ENCODE data around the gene NAA38. TPM values are rescaled to one million over a fixed set of nuclear protein-coding genes. Genes with fewer than 3 reads are reported as not detected.

NAA38 gene
- 67.2 and 67.7 TPM in 2 replicates for total RNA-seq (2012; rRNA removed)

DNA sequence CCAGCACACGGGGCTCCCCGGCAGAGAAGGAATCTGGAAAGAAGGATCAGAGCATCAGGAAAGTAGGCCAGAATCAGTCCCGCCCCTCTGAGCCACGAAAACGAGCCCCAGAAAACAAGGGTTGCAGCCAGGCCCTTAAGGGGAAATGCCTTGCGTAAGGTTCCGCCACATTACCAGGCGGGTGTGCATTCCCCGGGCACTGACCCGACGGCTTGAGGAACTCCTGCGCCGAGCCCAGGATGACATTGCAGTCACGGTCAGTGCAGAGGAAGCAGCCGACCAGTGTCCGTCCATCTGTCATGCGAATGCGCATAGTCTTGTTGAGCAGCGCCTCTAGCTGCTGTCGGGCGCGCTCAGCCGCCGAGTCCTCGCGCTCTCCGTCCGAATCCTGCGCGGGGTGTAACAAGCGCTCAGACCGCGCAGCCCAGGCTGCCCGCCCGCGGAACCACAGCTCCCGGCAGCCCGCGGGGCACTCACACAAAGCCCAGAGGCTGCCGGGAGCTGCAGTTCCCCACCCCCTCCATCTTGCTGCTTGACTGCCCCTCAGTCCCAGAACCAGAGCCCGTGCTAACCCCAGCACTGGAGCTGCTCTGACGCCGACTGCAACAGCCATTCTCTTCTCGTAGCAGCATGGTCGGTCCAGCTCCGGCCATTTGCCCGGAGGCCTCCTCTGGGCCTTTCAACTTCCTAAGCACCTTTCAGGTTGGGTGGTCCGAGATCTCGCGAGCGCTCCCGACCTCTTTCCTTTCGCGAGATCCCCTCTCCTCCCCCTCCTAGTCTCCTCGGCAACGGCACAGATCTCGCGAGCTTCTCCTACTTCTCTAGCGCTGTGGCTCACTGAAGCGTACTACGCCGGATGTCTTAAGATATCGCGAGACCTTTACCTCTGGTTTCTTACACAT is at the start of gene NAA38:
TSS of gene NAA38 (minus strand) at position 749 of the 902 bp plus-strand sequence. CDS start at position 653, 96 bp downstream.
- Histone ChIP-seq H3K4me1 (ENCODE audit: control insufficient read depth, insufficient read depth, low read length) (peaks cover 27% of the 10 kb centered on the region), H3K27me3 (ENCODE audit: control insufficient read depth, insufficient read depth, low read length) (no peaks in the 10 kb centered on the region), H3K4me2 (ENCODE audit: low read length) (peak within 1 kb of the TSS; percentile 98), H3K9ac (ENCODE audit: low read depth, low read length) (peak within 1 kb of the TSS; percentile 88), H3K9me3 (replicated peaks; ENCODE audit: low read length) (no peaks in the 10 kb centered on the region), H3K36me3 (ENCODE audit: insufficient read depth, low read length) (peaks cover 20% of the 10 kb centered on the region), H3K4me3 (ENCODE audit: low read length) (peak within 1 kb of the TSS; percentile 77)

DNA sequence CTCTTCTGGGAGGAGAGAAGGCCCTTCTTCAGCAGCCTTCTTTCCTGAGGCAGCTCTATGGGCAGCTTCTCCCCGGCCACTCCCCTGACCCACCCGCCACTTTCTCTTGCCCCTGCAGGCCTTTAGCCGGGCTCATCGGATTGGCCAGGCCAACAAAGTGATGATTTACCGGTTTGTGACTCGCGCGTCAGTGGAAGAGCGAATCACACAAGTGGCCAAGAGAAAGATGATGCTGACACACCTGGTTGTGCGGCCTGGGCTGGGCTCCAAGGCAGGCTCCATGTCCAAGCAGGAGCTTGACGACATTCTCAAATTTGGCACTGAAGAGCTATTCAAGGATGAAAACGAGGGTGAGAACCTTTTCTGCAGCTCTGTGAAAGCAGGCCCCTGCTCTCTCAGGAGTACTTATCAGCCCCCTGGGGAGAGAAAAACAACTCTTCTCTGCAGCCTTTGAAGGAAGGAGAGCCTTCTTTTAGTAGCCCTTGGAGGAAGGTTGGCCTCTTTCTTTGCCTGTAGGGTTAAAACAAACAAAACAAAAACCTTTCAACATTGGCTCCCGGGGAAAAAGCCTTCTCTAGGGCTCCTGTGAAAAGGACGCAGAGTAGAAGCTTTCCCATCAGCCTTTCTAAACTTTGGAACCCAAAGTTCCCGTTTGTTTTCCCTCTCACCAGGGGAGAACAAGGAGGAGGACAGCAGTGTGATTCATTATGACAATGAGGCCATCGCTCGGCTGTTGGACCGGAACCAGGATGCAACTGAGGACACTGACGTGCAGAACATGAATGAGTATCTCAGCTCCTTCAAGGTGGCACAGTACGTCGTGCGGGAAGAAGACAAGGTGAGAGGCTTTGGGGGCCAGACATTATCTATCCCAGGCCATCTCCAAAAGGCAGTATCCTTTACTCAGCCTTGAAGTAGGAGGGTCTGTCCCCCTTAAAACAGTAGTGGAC is 46.1 kb upstream of the NAA38 start:
- Histone ChIP-seq H3K9me3 (replicated peaks; ENCODE audit: low read length) (no peaks in the 10 kb centered on the region), H3K9ac (ENCODE audit: low read depth, low read length) (no peak overlapping the region), H3K27me3 (ENCODE audit: control insufficient read depth, insufficient read depth, low read length) (no peaks in the 10 kb centered on the region), H3K4me2 (ENCODE audit: low read length) (no peak overlapping the region), H3K4me3 (ENCODE audit: low read length) (no peak overlapping the region), H3K4me1 (ENCODE audit: control insufficient read depth, insufficient read depth, low read length) (no peaks in the 10 kb centered on the region), H3K36me3 (ENCODE audit: insufficient read depth, low read length) (peaks cover 94% of the 10 kb centered on the region)

DNA sequence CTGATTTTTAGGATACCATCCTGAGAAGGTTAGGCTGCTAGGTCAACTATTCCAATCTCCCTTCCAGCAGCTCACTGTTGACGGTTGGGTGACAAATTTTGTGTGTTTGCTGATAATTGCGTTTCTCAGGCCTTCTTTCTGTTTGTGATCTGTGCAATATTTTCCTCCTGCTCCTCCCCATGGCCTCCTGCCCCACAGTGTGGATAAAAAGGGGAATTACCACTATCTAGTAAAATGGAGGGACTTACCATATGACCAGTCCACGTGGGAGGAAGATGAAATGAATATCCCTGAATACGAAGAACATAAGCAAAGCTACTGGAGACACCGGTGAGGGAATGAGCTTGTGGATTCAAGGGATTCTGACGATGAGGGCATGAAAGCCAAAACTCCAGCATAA is 40.4 kb upstream of the NAA38 start:
- no peaks in the 10 kb centered on the region for H3K27me3 ChIP-seq (ENCODE audit: control insufficient read depth, insufficient read depth, low read length)
- H3K4me1 ChIP-seq (ENCODE audit: control insufficient read depth, insufficient read depth, low read length) = no peaks in the 10 kb centered on the region
- H3K9me3 ChIP-seq (replicated peaks; ENCODE audit: low read length) = no peaks in the 10 kb centered on the region
- peaks cover 78% of the 10 kb centered on the region for H3K36me3 ChIP-seq (ENCODE audit: insufficient read depth, low read length)
- no peak overlapping the region for H3K4me2 ChIP-seq (ENCODE audit: low read length)
- peak overlapping the region; percentile 4 for H3K9ac ChIP-seq (ENCODE audit: low read depth, low read length)
- H3K4me3 ChIP-seq (ENCODE audit: low read length) = no peak overlapping the region

DNA sequence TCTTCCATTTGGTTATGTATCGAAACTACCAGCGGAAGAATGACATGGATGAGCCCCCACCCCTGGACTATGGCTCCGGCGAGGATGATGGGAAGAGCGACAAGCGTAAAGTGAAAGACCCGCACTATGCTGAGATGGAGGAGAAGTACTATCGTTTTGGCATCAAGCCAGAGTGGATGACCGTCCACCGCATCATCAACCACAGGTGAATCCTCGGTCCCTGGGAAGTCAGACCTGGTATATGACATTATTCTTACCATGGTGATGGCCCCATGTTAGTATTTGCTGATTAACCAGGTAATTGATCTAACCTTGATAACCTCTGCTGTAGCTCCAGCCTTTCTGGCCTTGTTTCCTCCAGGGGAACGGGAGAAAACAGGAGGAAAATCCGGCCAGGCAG is 39.7 kb upstream of the NAA38 start:
- Histone ChIP-seq H3K4me3 (ENCODE audit: low read length) (no peak overlapping the region), H3K36me3 (ENCODE audit: insufficient read depth, low read length) (peaks cover 73% of the 10 kb centered on the region), H3K4me2 (ENCODE audit: low read length) (no peak overlapping the region), H3K27me3 (ENCODE audit: control insufficient read depth, insufficient read depth, low read length) (no peaks in the 10 kb centered on the region), H3K9me3 (replicated peaks; ENCODE audit: low read length) (no peaks in the 10 kb centered on the region), H3K9ac (ENCODE audit: low read depth, low read length) (no peak overlapping the region), H3K4me1 (ENCODE audit: control insufficient read depth, insufficient read depth, low read length) (no peaks in the 10 kb centered on the region)

GRCh38 chr17:7894866-7895265 is 37.5 kb upstream of the NAA38 start:
- Histone ChIP-seq H3K36me3 (ENCODE audit: insufficient read depth, low read length) (peaks cover 72% of the 10 kb centered on the region), H3K4me3 (ENCODE audit: low read length) (no peak overlapping the region)

DNA sequence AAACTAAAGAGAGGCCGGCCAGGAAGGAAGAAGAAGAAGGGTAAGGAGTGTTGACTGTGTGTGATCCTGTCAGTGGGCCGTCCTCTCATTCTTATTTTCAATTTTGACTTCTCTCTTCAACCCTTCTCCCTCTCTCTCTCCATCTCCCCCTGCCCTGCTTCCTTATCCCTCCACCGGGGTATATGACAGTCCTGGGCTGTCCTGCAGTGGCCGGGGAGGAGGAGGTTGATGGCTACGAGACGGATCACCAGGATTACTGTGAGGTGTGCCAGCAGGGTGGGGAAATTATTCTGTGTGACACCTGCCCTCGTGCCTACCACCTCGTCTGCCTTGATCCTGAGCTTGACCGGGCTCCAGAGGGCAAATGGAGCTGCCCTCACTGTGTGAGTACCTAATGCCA is 36.9 kb upstream of the NAA38 start:
- no peak overlapping the region for H3K9ac ChIP-seq (ENCODE audit: low read depth, low read length)
- H3K4me2 ChIP-seq (ENCODE audit: low read length) = no peak overlapping the region
- peaks cover 7% of the 10 kb centered on the region for H3K4me1 ChIP-seq (ENCODE audit: control insufficient read depth, insufficient read depth, low read length)
- no peaks in the 10 kb centered on the region for H3K27me3 ChIP-seq (ENCODE audit: control insufficient read depth, insufficient read depth, low read length)
- no peaks in the 10 kb centered on the region for H3K9me3 ChIP-seq (replicated peaks; ENCODE audit: low read length)
- H3K4me3 ChIP-seq (ENCODE audit: low read length) = no peak overlapping the region
- H3K36me3 ChIP-seq (ENCODE audit: insufficient read depth, low read length) = peaks cover 66% of the 10 kb centered on the region

More at GRCh38 chr17:7894866-7895265, 37.5 kb upstream of the NAA38 start:
- Histone ChIP-seq H3K4me1 (ENCODE audit: control insufficient read depth, insufficient read depth, low read length) (peaks cover under 1% of the 10 kb centered on the region), H3K9ac (ENCODE audit: low read depth, low read length) (no peak overlapping the region), H3K27me3 (ENCODE audit: control insufficient read depth, insufficient read depth, low read length) (no peaks in the 10 kb centered on the region), H3K4me2 (ENCODE audit: low read length) (no peak overlapping the region), H3K9me3 (replicated peaks; ENCODE audit: low read length) (no peaks in the 10 kb centered on the region)

GRCh38 chr17:7893187-7893880 is 36.0 kb upstream of the NAA38 start:
- H3K4me1 ChIP-seq (ENCODE audit: control insufficient read depth, insufficient read depth, low read length) = peaks cover 16% of the 10 kb centered on the region
- H3K9ac ChIP-seq (ENCODE audit: low read depth, low read length) = no peak overlapping the region
- peaks cover 57% of the 10 kb centered on the region for H3K36me3 ChIP-seq (ENCODE audit: insufficient read depth, low read length)
- no peaks in the 10 kb centered on the region for H3K27me3 ChIP-seq (ENCODE audit: control insufficient read depth, insufficient read depth, low read length)
- no peak overlapping the region for H3K4me3 ChIP-seq (ENCODE audit: low read length)
- no peaks in the 10 kb centered on the region for H3K9me3 ChIP-seq (replicated peaks; ENCODE audit: low read length)
- H3K4me2 ChIP-seq (ENCODE audit: low read length) = no peak overlapping the region

- no peaks in the 10 kb centered on the region for H3K27me3 ChIP-seq (ENCODE audit: control insufficient read depth, insufficient read depth, low read length)
- H3K36me3 ChIP-seq (ENCODE audit: insufficient read depth, low read length) = peaks cover 28% of the 10 kb centered on the region
- peak overlapping the region; percentile 93 for H3K4me2 ChIP-seq (ENCODE audit: low read length)
- H3K4me3 ChIP-seq (ENCODE audit: low read length) = peak overlapping the region; percentile 70
- H3K9ac ChIP-seq (ENCODE audit: low read depth, low read length) = peak overlapping the region; percentile 74
- peaks cover 31% of the 10 kb centered on the region for H3K4me1 ChIP-seq (ENCODE audit: control insufficient read depth, insufficient read depth, low read length)
- H3K9me3 ChIP-seq (replicated peaks; ENCODE audit: low read length) = no peaks in the 10 kb centered on the region
Observed at GRCh38 chr17:7889166-7889955, 32.0 kb upstream of the NAA38 start.

DNA sequence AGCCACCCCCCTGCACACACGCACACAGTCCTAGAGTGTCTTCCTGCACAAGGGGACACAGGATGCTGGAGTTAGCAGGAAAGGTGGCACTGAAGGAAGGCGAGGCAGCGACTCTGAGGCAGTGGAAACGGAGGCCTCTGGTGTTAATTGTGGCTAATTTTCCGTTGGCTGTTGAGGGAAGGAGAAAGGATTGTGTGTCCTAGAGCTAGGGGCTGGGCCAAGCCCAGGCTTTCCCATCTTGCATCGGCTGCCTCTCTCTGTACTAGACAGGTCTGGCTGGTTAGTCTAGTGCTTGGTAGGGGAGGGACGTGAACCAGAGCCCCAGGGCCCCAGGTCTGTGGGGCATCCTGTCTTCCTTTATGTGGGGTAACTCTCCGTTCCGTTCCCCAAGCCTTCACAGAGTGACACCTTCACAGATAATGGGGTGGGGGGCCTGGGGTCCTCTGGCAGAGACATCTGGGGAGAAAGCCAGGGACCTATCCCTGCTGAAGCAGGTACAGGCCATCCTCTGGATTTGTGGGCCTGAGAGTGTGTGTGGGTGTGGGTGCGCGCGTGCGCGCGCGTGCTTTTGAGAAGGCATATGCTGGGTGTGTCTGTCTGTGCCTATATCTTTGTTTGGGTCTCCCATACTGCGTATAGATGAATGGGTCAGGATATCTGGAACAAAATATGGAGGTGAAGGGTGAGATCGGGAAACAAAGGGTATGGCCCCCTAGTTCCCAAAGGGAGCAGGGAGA is 31.0 kb upstream of the NAA38 start, which contains the start of gene CHD3:
TSS of gene CHD3 (plus strand) at position 606 of the 737 bp plus-strand sequence. CDS start 212 bp downstream, outside the sequence.
- Histone ChIP-seq H3K9ac (ENCODE audit: low read depth, low read length) (peak within 1 kb of the TSS; percentile 74), H3K27me3 (ENCODE audit: control insufficient read depth, insufficient read depth, low read length) (no peaks in the 10 kb centered on the region), H3K4me1 (ENCODE audit: control insufficient read depth, insufficient read depth, low read length) (peaks cover 38% of the 10 kb centered on the region), H3K36me3 (ENCODE audit: insufficient read depth, low read length) (peaks cover 17% of the 10 kb centered on the region), H3K4me2 (ENCODE audit: low read length) (peak within 1 kb of the TSS; percentile 93), H3K9me3 (replicated peaks; ENCODE audit: low read length) (no peaks in the 10 kb centered on the region), H3K4me3 (ENCODE audit: low read length) (peak within 1 kb of the TSS; percentile 70)
